Mesenchymal stem cell (in vitro differentiated cells and primary cell): ENCODE measurements around the gene CYP2E1.
"Not testable (repeated sequence)": the region's sequence is repeated elsewhere in the genome, so short reads cannot be mapped to it uniquely, and the experiment has no call there.

ENCODE experiments used
- DNase-seq: peaks from one replicate; pipeline ENCODE4 v3.0.0-alpha.2; 2013
- H2AFZ ChIP-seq: one replicate; pipeline ENCODE4 v1.6.1; 2013; ENCODE audit warnings: low read depth, mild to moderate bottlenecking, control low read depth, inconsistent platforms, low read length, moderate library complexity
- H2AK5ac ChIP-seq: 2 replicates; pipeline ENCODE4 v1.6.1; 2013; ENCODE audit warnings: low read length, moderate library complexity, mild to moderate bottlenecking, inconsistent platforms; ENCODE audit not compliant: severe bottlenecking
- H2BK120ac ChIP-seq: one replicate; pipeline ENCODE4 v1.6.1; 2013; ENCODE audit warnings: low read depth, mild to moderate bottlenecking, inconsistent platforms, low read length, moderate library complexity
- H2BK12ac ChIP-seq, 2 experiments: one replicate each; pipeline ENCODE4 v1.6.1; 2013; ENCODE audit warnings: inconsistent platforms in 2 of 2, low read length in 2 of 2, mild to moderate bottlenecking in 2 of 2, moderate library complexity in 2 of 2, control low read depth in 1 of 2
- H2BK15ac ChIP-seq: one replicate; pipeline ENCODE4 v1.6.1; 2013; ENCODE audit warnings: mild to moderate bottlenecking, low read depth, inconsistent platforms; ENCODE audit not compliant: poor library complexity, severe bottlenecking
- H2BK5ac ChIP-seq: 2 replicates; pipeline ENCODE4 v1.6.1; 2013; ENCODE audit warnings: low read depth, mild to moderate bottlenecking, low read length, control low read depth, inconsistent platforms; ENCODE audit not compliant: poor library complexity, severe bottlenecking
- H3K14ac ChIP-seq, 2 experiments: one replicate each; pipeline ENCODE4 v1.6.1; 2013; ENCODE audit warnings: inconsistent platforms in 2 of 2, low read length in 2 of 2, control low read depth in 1 of 2, mild to moderate bottlenecking in 1 of 2, moderate library complexity in 1 of 2
- H3K18ac ChIP-seq, 2 experiments: one replicate each; pipeline ENCODE4 v1.6.1; 2013; ENCODE audit warnings: inconsistent platforms in 2 of 2, low read length in 2 of 2, control low read depth in 1 of 2, low read depth in 1 of 2, mild to moderate bottlenecking in 1 of 2
- H3K23ac ChIP-seq, 2 experiments: one replicate each; pipeline ENCODE4 v1.6.1; 2013; ENCODE audit warnings: inconsistent platforms in 2 of 2, low read length in 2 of 2, mild to moderate bottlenecking in 2 of 2, moderate library complexity in 2 of 2, control low read depth in 1 of 2
- H3K27ac ChIP-seq: 2 replicates; pipeline ENCODE4 v1.5.1; 2013; ENCODE audit warnings: mild to moderate bottlenecking, moderate library complexity, low read length, control low read depth, inconsistent platforms; ENCODE audit not compliant: poor library complexity, severe bottlenecking
- H3K27me3 ChIP-seq, 2 experiments: 2 replicates each; pipeline versions ENCODE4 v1.6.1 to v1.7.0; 2013; ENCODE audit warnings: low read length in 2 of 2, mild to moderate bottlenecking in 2 of 2, moderate library complexity in 2 of 2, control low read depth in 1 of 2, inconsistent platforms in 1 of 2; ENCODE audit not compliant: control insufficient read depth in 1 of 2, insufficient read depth in 1 of 2
- H3K36me3 ChIP-seq, 2 experiments: 2 replicates each; pipeline versions ENCODE4 v1.6.1 to v1.7.0; 2013; ENCODE audit warnings: low read length in 2 of 2, control low read depth in 1 of 2, inconsistent platforms in 1 of 2, low read depth in 1 of 2, mild to moderate bottlenecking in 1 of 2; ENCODE audit not compliant: insufficient read depth in 2 of 2, control insufficient read depth in 1 of 2
- H3K4ac ChIP-seq, 2 experiments: one replicate each; pipeline ENCODE4 v1.6.1; 2013; ENCODE audit warnings: inconsistent platforms in 2 of 2, low read length in 2 of 2, mild to moderate bottlenecking in 2 of 2, moderate library complexity in 2 of 2, control low read depth in 1 of 2, low read depth in 1 of 2
- H3K4me1 ChIP-seq: 2 replicates; pipeline ENCODE4 v1.6.1; 2013; ENCODE audit warnings: low read depth, low read length, control low read depth; ENCODE audit not compliant: control insufficient read depth, insufficient read depth
- H3K4me2 ChIP-seq: 2 replicates; pipeline ENCODE4 v1.6.1; 2013; ENCODE audit warnings: low read length, mild to moderate bottlenecking, inconsistent platforms; ENCODE audit not compliant: poor library complexity, severe bottlenecking
- H3K4me3 ChIP-seq, 2 experiments: 2 replicates each; pipeline versions ENCODE4 v1.5.1 to v1.7.0; 2013; ENCODE audit warnings: low read length in 2 of 2, mild to moderate bottlenecking in 2 of 2, control low read depth in 1 of 2, low read depth in 1 of 2; ENCODE audit not compliant: insufficient read depth in 1 of 2
- H3K79me1 ChIP-seq: replicated peaks from 2 replicates; pipeline ENCODE4 v1.6.1; 2013; ENCODE audit warnings: mild to moderate bottlenecking, control low read depth, low read length, inconsistent platforms; ENCODE audit not compliant: poor library complexity, severe bottlenecking
- H3K9ac ChIP-seq: 2 replicates; pipeline ENCODE4 v1.7.0; 2013; ENCODE audit warnings: mild to moderate bottlenecking, low read length, moderate library complexity
- H3K9me3 ChIP-seq: 2 replicates; pipeline ENCODE4 v1.7.0; 2013; ENCODE audit warnings: mild to moderate bottlenecking, low read length; ENCODE audit not compliant: control insufficient read depth
- H4K8ac ChIP-seq: one replicate; pipeline ENCODE4 v1.6.1; 2013; ENCODE audit warnings: inconsistent platforms, mild to moderate bottlenecking, low read length, moderate library complexity
- H4K91ac ChIP-seq: one replicate; pipeline ENCODE4 v1.6.1; 2013; ENCODE audit warnings: mild to moderate bottlenecking, low read length, inconsistent platforms
- WGBS: methylation state at CpG from one replicate; pipeline ENCODE4 v1.1.7; 2013; ENCODE audit warnings: mixed read lengths; 5-methylcytosine and 5-hydroxymethylcytosine counted together

CYP2E1 gene

DNA sequence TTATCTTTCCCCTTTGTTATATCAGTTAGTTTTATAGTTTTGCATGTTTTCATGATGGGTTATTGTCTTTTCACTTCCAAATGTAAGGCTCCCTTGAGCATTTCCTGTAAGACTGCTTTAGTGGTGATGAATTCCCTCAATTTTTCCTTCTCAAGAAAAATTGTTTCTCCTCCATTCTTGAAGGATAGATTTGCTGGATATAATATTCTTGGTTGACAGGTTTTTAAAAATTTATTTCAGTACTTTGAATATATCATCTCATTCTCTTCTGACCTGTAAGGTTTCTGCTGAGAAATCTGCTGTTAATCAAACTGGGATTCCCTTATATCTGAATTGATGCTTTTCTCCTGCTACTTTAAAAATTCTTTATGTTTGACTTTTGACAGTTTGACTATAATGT, 40.1 kb upstream of the CYP2E1 start:
- Histone ChIP-seq H3K4ac (no peak overlapping the region), H3K9ac (no peak overlapping the region), H2BK120ac (no peak overlapping the region), H3K27ac (no peak overlapping the region), H2AFZ (no peak overlapping the region), H3K14ac (no peak overlapping the region), H2AK5ac (no peak overlapping the region), H3K27me3 (no peaks in the 10 kb centered on the region), H3K4me3 (peak overlapping the region in 1 of 2 experiments; percentile 41), H3K18ac (no peak overlapping the region), H3K36me3 (no peaks in the 10 kb centered on the region), H3K23ac (no peak overlapping the region), H2BK15ac (no peak overlapping the region), H3K79me1 (no peaks in the 10 kb centered on the region), H3K9me3 (peaks cover 70% of the 10 kb centered on the region), H4K8ac (no peak overlapping the region), H2BK5ac (no peak overlapping the region), H4K91ac (no peak overlapping the region), H3K4me2 (no peak overlapping the region), H2BK12ac (no peak overlapping the region), H3K4me1 (no peaks in the 10 kb centered on the region)
- DNase-seq: no peak

GRCh38 chr10:133488354-133488753, 38.8 kb upstream of the CYP2E1 start:
- Histone ChIP-seq H3K4ac (no peak overlapping the region), H3K4me1 (no peaks in the 10 kb centered on the region), H2BK120ac (no peak overlapping the region), H3K4me3 (no peak overlapping the region), H2AK5ac (no peak overlapping the region), H3K9me3 (peaks cover 58% of the 10 kb centered on the region), H3K23ac (no peak overlapping the region), H3K18ac (no peak overlapping the region), H3K79me1 (no peaks in the 10 kb centered on the region), H4K91ac (no peak overlapping the region), H3K27me3 (no peaks in the 10 kb centered on the region), H3K36me3 (no peaks in the 10 kb centered on the region), H2BK15ac (no peak overlapping the region), H2AFZ (no peak overlapping the region), H4K8ac (no peak overlapping the region), H2BK5ac (no peak overlapping the region), H2BK12ac (no peak overlapping the region), H3K9ac (no peak overlapping the region), H3K14ac (no peak overlapping the region), H3K4me2 (no peak overlapping the region), H3K27ac (no peak overlapping the region)
- no peak for DNase-seq

GRCh38 chr10:133489816-133490588, 37.2 kb upstream of the CYP2E1 start:
- no peak overlapping the region for H2BK5ac ChIP-seq
- no peak overlapping the region for H2AK5ac ChIP-seq
- no peak overlapping the region for H2BK120ac ChIP-seq
- H3K36me3 ChIP-seq: no peaks in the 10 kb centered on the region
- no peak overlapping the region for H4K8ac ChIP-seq
- no peak overlapping the region for H3K9ac ChIP-seq
- no peak overlapping the region for H3K18ac ChIP-seq
- no peak overlapping the region for H4K91ac ChIP-seq
- H3K79me1 ChIP-seq: no peaks in the 10 kb centered on the region
- H3K4me1 ChIP-seq: no peaks in the 10 kb centered on the region
- no peak overlapping the region for H3K27ac ChIP-seq
- no peak for DNase-seq
- no peaks in the 10 kb centered on the region for H3K27me3 ChIP-seq
- H2BK12ac ChIP-seq: no peak overlapping the region
- WGBS: 30% methylated on average over 2 of the region's 2 CpGs
- H3K4me3 ChIP-seq: no peak overlapping the region
- no peak overlapping the region for H2AFZ ChIP-seq
- H3K4ac ChIP-seq: no peak overlapping the region
- H3K4me2 ChIP-seq: no peak overlapping the region
- no peak overlapping the region for H2BK15ac ChIP-seq
- H3K14ac ChIP-seq: no peak overlapping the region
- H3K9me3 ChIP-seq: peaks cover 44% of the 10 kb centered on the region
- H3K23ac ChIP-seq: no peak overlapping the region

DNA sequence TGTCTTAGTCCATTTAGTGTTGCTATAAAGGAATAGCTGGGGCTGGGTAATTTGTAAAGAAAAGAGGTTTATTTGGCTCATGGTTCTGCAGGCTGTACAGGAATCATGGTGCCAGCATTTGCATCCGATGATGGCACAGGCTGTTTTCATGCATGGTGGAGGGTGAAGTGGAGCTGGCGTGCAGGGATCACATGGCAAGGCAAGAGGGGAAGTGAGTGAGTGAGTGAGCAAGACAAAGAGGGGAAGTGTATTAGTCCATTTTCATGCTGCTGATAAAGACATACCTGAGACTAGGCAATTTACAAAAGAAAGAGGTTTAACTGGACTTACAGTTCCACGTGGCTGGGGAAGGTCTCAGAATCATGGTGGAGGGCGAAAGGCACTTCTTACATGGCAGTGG, 33.6 kb upstream of the CYP2E1 start:
- not testable (repeated sequence) for DNase-seq, H2BK12ac ChIP-seq, H3K4ac ChIP-seq, H4K91ac ChIP-seq, H2AFZ ChIP-seq, H3K14ac ChIP-seq, H3K4me3 ChIP-seq, H2AK5ac ChIP-seq, H2BK5ac ChIP-seq, H4K8ac ChIP-seq, H3K23ac ChIP-seq, H3K9ac ChIP-seq, H3K4me1 ChIP-seq, H3K27me3 ChIP-seq, H3K18ac ChIP-seq, H2BK15ac ChIP-seq, H3K36me3 ChIP-seq, H3K79me1 ChIP-seq, H3K4me2 ChIP-seq, H2BK120ac ChIP-seq, H3K27ac ChIP-seq
- peaks cover 10% of the 10 kb centered on the region for H3K9me3 ChIP-seq
- 62% methylated on average over 4 of the region's 4 CpGs for WGBS
